H1 (cell line): ENCODE data around the gene RBP5. TPM values are rescaled to one million over a fixed set of nuclear protein-coding genes. Genes with fewer than 3 reads are reported as not detected.

Experiments used
- CHD7 ChIP-seq: fragments of 300-600 bp; sonication (generic); IDR thresholded peaks from 2 replicates; pipeline ENCODE4 v1.7.1; 2012; ENCODE audit warnings: low read length, moderate library complexity, mild to moderate bottlenecking, inconsistent platforms; ENCODE audit not compliant: insufficient replicate concordance
- GTF2F1 ChIP-seq: IDR thresholded peaks from 2 replicates; pipeline ENCODE4 v1.6.1; 2012; ENCODE audit warnings: low read depth, low read length, improper control_type of control experiment, borderline replicate concordance
- NANOG ChIP-seq: IDR thresholded peaks from 2 replicates; pipeline ENCODE4 v1.6.1; 2011; ENCODE audit warnings: low read length, low read depth, mild to moderate bottlenecking, inconsistent platforms; ENCODE audit not compliant: insufficient read depth, poor library complexity, severe bottlenecking
- RFX5 ChIP-seq: IDR thresholded peaks from 2 replicates; pipeline ENCODE4 v1.6.1; 2011; ENCODE audit warnings: low read depth, low read length, improper control_type of control experiment, borderline replicate concordance
- RXRA ChIP-seq: IDR thresholded peaks from 2 replicates; pipeline ENCODE4 v1.6.1; 2011; ENCODE audit warnings: low read depth, mild to moderate bottlenecking, low read length, moderate library complexity; ENCODE audit not compliant: insufficient read depth
- SP1 ChIP-seq: IDR thresholded peaks from 2 replicates; pipeline ENCODE4 v1.6.1; 2011; ENCODE audit warnings: low read depth, low read length
- SUZ12 ChIP-seq: fragments of 200-600 bp; sonication (generic); IDR thresholded peaks from 2 replicates; pipeline ENCODE4 v1.6.1; 2012; ENCODE audit warnings: mild to moderate bottlenecking, inconsistent platforms, low read length, moderate library complexity, mixed read lengths
- polyA plus RNA-seq, 7 experiments: library from polyadenylated mRNA; depleted of rRNA in 3 of 7; stranded (reverse) in 5 of 7; unstranded in 2 of 7; fragments of >200 nt in 5 of 7; fragments of 200-250 nt in 2 of 7; gene quantifications; 1 replicate in 5 of 7; 2 replicates in 1 of 7; 4 replicates in 1 of 7; pipeline versions ENCODE4 v1.2.1 to v1.2.3, GENCODE V29; 2011 to 2013; ENCODE audit warnings: missing spikeins in 2 of 7, mixed read lengths in 2 of 7
- total RNA-seq: library from RNA; stranded (reverse); fragmentation: NEBNext Ultra II Directional; extraction: Animal tissue kit (Norgen Biotek cat#: 25700); gene quantifications from 2 replicates; pipeline ENCODE4 v1.2.1, GENCODE V29; 2021

The RBP5 gene
- total and polyA plus RNA-seq, 2 of the 8 experiments (the other 6 are each of a cell fraction or from before 2014, with no cell fraction given): 1.2 to 1.9 TPM

DNA sequence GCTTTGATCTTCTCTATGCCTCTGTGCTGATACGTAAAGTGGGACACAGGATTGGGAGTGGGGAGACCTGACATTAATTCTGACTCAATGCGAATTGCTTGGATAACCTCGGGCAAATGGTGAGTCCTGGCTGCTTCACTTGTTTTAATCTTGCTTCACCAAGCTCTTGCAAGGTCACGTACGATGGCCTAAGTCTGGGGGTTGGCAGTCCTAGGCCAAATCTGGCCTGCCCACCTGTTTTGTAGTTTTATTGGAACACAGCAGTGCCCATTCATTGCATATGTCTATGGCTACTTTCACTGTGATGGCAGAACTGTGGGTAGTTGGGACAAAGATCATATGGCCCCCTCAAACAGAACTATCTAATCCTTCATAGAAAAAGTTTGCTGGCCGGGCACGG is 14.9 kb upstream of the RBP5 start (continued):
- TF ChIP-seq RFX5 (no peak), SP1 (no peak), SUZ12 (no peak), CHD7 (no peak), GTF2F1 (no peak), RXRA (no peak), NANOG (no peak)
